Ectodermal cell (in vitro differentiated cells): Measurements from ENCODE around the gene PPARD. TPM values are rescaled to one million over a fixed set of nuclear protein-coding genes. Genes with fewer than 3 reads are reported as not detected.

Experiments
- H3K27ac ChIP-seq: 2 replicates; pipeline ENCODE4 v1.7.0; 2013; ENCODE audit warnings: mild to moderate bottlenecking, low read depth, low read length; ENCODE audit not compliant: insufficient read depth, poor library complexity, severe bottlenecking
- H3K27me3 ChIP-seq: 2 replicates; pipeline ENCODE4 v1.7.0; 2013; ENCODE audit warnings: mild to moderate bottlenecking, low read length; ENCODE audit not compliant: insufficient read depth, control insufficient read depth, poor library complexity, severe bottlenecking
- H3K36me3 ChIP-seq: one replicate; pipeline ENCODE4 v1.7.0; 2013; ENCODE audit warnings: low read length; ENCODE audit not compliant: control insufficient read depth, insufficient read depth
- H3K4me1 ChIP-seq: one replicate; pipeline ENCODE4 v1.7.0; 2013; ENCODE audit warnings: low read length; ENCODE audit not compliant: control insufficient read depth, insufficient read depth
- H3K4me3 ChIP-seq: 2 replicates; pipeline ENCODE4 v1.7.0; 2013; ENCODE audit warnings: low read depth, low read length, control low read depth; ENCODE audit not compliant: insufficient read depth
- H3K9me3 ChIP-seq: 2 replicates; pipeline ENCODE4 v1.7.0; 2013; ENCODE audit warnings: mild to moderate bottlenecking, low read length, moderate library complexity; ENCODE audit not compliant: control insufficient read depth
- WGBS, 2 experiments: methylation state at CpG; one replicate each; pipeline ENCODE4 v1.1.7; 2013; ENCODE audit warnings: missing lambda C conversion rate in 2 of 2; 5-methylcytosine and 5-hydroxymethylcytosine counted together
- polyA plus RNA-seq, 4 experiments: library from polyadenylated mRNA; stranded (reverse); fragments of 50-300 nt; gene quantifications; one replicate each; pipeline ENCODE4 v1.2.3, GENCODE V29; 2013

The PPARD gene
- polyA plus RNA-seq (2013, experiment 1 of 4), result 17.6 TPM
- polyA plus RNA-seq (2013, experiment 2 of 4), result 16.3 TPM
- 14.4 TPM for polyA plus RNA-seq (2013, experiment 3 of 4)
- 15.0 TPM for polyA plus RNA-seq (2013, experiment 4 of 4)

- Histone ChIP-seq H3K4me3 (peak within 1 kb of the TSS; percentile 75), H3K4me1 (peaks cover 6% of the 10 kb centered on the region), H3K27me3 (peaks cover 7% of the 10 kb centered on the region), H3K9me3 (no peaks in the 10 kb centered on the region), H3K36me3 (no peaks in the 10 kb centered on the region), H3K27ac (no peak within 1 kb of the TSS)
- WGBS, 2 experiments, result 1% methylated on average over 77 of the region's 77 CpGs
These were observed at the start of gene PPARD for GRCh38 chr6:35342258-35343091. TSS of gene PPARD (plus strand) at chr6:35342558. CDS start at chr6:35411088, 68,530 bp downstream.

- no peak overlapping the region for H3K4me3 ChIP-seq
- H3K9me3 ChIP-seq, result no peaks in the 10 kb centered on the region
- peaks cover 5% of the 10 kb centered on the region for H3K4me1 ChIP-seq
- H3K27me3 ChIP-seq, result no peaks in the 10 kb centered on the region
- 91 to 95% methylated on average over 9 of the region's 9 CpGs for WGBS, 2 experiments
- H3K27ac ChIP-seq, result no peak overlapping the region
- peaks cover 35% of the 10 kb centered on the region for H3K36me3 ChIP-seq
These were observed 48.7 kb upstream of the PPARD start for GRCh38 chr6:35293681-35294080.

GRCh38 chr6:35294308-35294945 lies 47.9 kb upstream of the PPARD start:
- Histone ChIP-seq H3K4me3 (no peak overlapping the region), H3K36me3 (peaks cover 35% of the 10 kb centered on the region), H3K27ac (no peak overlapping the region), H3K27me3 (no peaks in the 10 kb centered on the region), H3K4me1 (peaks cover 5% of the 10 kb centered on the region), H3K9me3 (no peaks in the 10 kb centered on the region)
- WGBS, 2 experiments, result 61 to 63% methylated on average over 10 of the region's 10 CpGs

GRCh38 chr6:35295036-35295435 lies 47.3 kb upstream of the PPARD start:
- peaks cover 35% of the 10 kb centered on the region for H3K36me3 ChIP-seq
- WGBS, 2 experiments, result 95 to 98% methylated on average over 2 of the region's 2 CpGs
- H3K4me1 ChIP-seq, result peaks cover 5% of the 10 kb centered on the region
- H3K27me3 ChIP-seq, result no peaks in the 10 kb centered on the region
- H3K27ac ChIP-seq, result no peak overlapping the region
- no peak overlapping the region for H3K4me3 ChIP-seq
- H3K9me3 ChIP-seq, result no peaks in the 10 kb centered on the region

GRCh38 chr6:35295521-35296315 lies 46.6 kb upstream of the PPARD start:
- H3K4me3 ChIP-seq, result no peak overlapping the region
- H3K36me3 ChIP-seq, result peaks cover 29% of the 10 kb centered on the region
- no peaks in the 10 kb centered on the region for H3K27me3 ChIP-seq
- WGBS, 2 experiments, result 63 to 67% methylated on average over 3 of the region's 3 CpGs
- H3K27ac ChIP-seq, result no peak overlapping the region
- H3K4me1 ChIP-seq, result peaks cover 5% of the 10 kb centered on the region
- H3K9me3 ChIP-seq, result no peaks in the 10 kb centered on the region

- peaks cover 19% of the 10 kb centered on the region for H3K36me3 ChIP-seq
- H3K9me3 ChIP-seq, result no peaks in the 10 kb centered on the region
- H3K27me3 ChIP-seq, result no peaks in the 10 kb centered on the region
- WGBS, 2 experiments, result 82 to 88% methylated on average over 6 of the region's 6 CpGs
- H3K4me3 ChIP-seq, result no peak overlapping the region
- H3K4me1 ChIP-seq, result peaks cover 5% of the 10 kb centered on the region
- H3K27ac ChIP-seq, result no peak overlapping the region
These were observed 45.3 kb upstream of the PPARD start for GRCh38 chr6:35296931-35297600.

GRCh38 chr6:35297601-35298481 lies 44.5 kb upstream of the PPARD start, which contains the start of gene DEF6:
TSS of gene DEF6 (plus strand) at chr6:35297818. CDS start at chr6:35297857, 39 bp downstream.
- WGBS, 2 experiments, result 35 to 37% methylated on average over 34 of the region's 35 CpGs
- peaks cover 16% of the 10 kb centered on the region for H3K36me3 ChIP-seq
- H3K27ac ChIP-seq, result no peak within 1 kb of the TSS
- H3K9me3 ChIP-seq, result no peaks in the 10 kb centered on the region
- H3K4me3 ChIP-seq, result no peak within 1 kb of the TSS
- H3K4me1 ChIP-seq, result peaks cover 5% of the 10 kb centered on the region
- H3K27me3 ChIP-seq, result no peaks in the 10 kb centered on the region

- Histone ChIP-seq H3K36me3 (peaks cover 13% of the 10 kb centered on the region), H3K4me1 (peaks cover 5% of the 10 kb centered on the region), H3K9me3 (no peaks in the 10 kb centered on the region), H3K27ac (no peak overlapping the region), H3K27me3 (no peaks in the 10 kb centered on the region), H3K4me3 (no peak overlapping the region)
- WGBS, 2 experiments, result 95 to 96% methylated on average over 6 of the region's 6 CpGs
These were observed 43.7 kb upstream of the PPARD start for GRCh38 chr6:35298625-35299140.

- H3K27me3 ChIP-seq, result no peaks in the 10 kb centered on the region
- H3K4me3 ChIP-seq, result no peak overlapping the region
- H3K9me3 ChIP-seq, result no peaks in the 10 kb centered on the region
- no peak overlapping the region for H3K27ac ChIP-seq
- peaks cover 13% of the 10 kb centered on the region for H3K36me3 ChIP-seq
- peaks cover 5% of the 10 kb centered on the region for H3K4me1 ChIP-seq
- WGBS, 2 experiments, result 93 to 94% methylated on average over 4 of the region's 4 CpGs
These were observed 42.7 kb upstream of the PPARD start for GRCh38 chr6:35299674-35300073.
